ENCODE data around the gene SLC45A1. TPM values are rescaled to one million over a fixed set of nuclear protein-coding genes. Genes with fewer than 3 reads are reported as not detected.

Gene SLC45A1
- total RNA-seq, 2 experiments from 2014 or later, result 0.16 to 0.56 TPM

DNA sequence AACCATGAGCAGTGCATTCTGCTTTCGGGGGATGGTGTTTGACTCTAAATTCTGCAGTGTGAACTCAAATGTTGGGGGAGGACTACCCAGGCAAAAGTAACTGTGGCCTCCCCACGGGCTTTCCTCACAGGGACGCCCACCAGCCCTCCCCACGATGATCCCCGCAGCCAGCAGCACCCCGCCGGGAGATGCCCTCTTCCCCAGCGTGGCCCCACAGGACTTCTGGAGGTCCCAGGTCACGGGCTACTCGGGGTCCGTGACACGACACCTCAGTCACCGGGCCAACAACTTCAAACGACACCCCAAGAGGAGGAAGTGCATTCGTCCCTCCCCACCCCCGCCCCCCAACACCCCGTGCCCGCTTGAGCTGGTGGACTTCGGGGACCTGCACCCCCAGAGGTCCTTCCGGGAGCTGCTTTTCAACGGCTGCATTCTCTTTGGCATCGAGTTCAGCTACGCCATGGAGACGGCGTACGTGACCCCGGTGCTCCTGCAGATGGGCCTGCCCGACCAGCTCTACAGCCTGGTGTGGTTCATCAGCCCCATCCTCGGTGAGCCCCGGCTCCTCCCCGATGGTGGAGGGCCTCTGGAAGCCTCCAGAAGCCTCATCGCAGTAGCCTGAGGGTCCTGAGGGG lies 6.4 kb downstream of the SLC45A1 start:
- ATAC-seq (no peak), DNase-seq (no peak)
- intact Hi-C loops (cut with micrococcal nuclease), result no loop called here
- Mint-ChIP-seq H3K9me3 (no peaks in the 10 kb centered on the region), H3K4me3 (no peak overlapping the region), H3K36me3 (ENCODE audit: low read depth) (no peaks in the 10 kb centered on the region), H3K4me1 (ENCODE audit: low read depth) (no peaks in the 10 kb centered on the region), H3K27me3 (peaks cover 2% of the 10 kb centered on the region), H3K27ac (no peak overlapping the region)
- ChIA-PET CTCF (no interaction called here), POLR2A (interaction anchor here (0.6 kb wide), 1 partner anchor 515 kb away, joined by 3 read pairs; no protein-coding TSS in a partner anchor)
- TF ChIP-seq, protein P1, sequence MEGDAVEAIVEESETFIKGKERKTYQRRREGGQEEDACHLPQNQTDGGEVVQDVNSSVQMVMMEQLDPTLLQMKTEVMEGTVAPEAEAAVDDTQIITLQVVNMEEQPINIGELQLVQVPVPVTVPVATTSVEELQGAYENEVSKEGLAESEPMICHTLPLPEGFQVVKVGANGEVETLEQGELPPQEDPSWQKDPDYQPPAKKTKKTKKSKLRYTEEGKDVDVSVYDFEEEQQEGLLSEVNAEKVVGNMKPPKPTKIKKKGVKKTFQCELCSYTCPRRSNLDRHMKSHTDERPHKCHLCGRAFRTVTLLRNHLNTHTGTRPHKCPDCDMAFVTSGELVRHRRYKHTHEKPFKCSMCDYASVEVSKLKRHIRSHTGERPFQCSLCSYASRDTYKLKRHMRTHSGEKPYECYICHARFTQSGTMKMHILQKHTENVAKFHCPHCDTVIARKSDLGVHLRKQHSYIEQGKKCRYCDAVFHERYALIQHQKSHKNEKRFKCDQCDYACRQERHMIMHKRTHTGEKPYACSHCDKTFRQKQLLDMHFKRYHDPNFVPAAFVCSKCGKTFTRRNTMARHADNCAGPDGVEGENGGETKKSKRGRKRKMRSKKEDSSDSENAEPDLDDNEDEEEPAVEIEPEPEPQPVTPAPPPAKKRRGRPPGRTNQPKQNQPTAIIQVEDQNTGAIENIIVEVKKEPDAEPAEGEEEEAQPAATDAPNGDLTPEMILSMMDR (IDR thresholded peaks at IDR 0.05), result no peak

DNA sequence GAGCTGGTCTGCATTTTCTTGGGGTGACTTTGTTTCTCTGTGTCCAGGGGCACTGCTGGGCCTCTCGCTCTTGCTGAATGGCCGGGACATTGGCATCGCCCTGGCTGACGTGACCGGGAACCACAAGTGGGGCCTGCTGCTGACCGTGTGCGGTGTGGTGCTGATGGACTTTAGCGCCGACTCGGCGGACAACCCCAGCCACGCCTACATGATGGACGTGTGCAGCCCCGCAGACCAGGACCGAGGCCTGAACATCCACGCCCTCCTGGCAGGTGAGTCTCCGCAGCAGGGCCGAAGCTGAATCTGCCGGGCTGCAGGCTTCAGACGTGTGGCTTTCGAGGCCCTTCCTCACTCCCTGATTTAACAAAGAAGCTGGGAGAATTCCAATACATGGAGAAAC lies 7.9 kb downstream of the SLC45A1 start:
- H3K9me3 Mint-ChIP-seq, result no peaks in the 10 kb centered on the region
- DNase-seq (no peak), ATAC-seq (no peak)
- intact Hi-C loops (cut with micrococcal nuclease), result no loop called here
- no peaks in the 10 kb centered on the region for H3K4me1 Mint-ChIP-seq (ENCODE audit: low read depth)
- no peak overlapping the region for H3K4me3 Mint-ChIP-seq
- TF ChIP-seq, protein P1 (IDR thresholded peaks at IDR 0.05), result no peak
- ChIA-PET POLR2A (no interaction called here), CTCF (no interaction called here)
- H3K27me3 Mint-ChIP-seq, result no peaks in the 10 kb centered on the region
- no peaks in the 10 kb centered on the region for H3K36me3 Mint-ChIP-seq (ENCODE audit: low read depth)
- H3K27ac Mint-ChIP-seq, result no peak overlapping the region

DNA sequence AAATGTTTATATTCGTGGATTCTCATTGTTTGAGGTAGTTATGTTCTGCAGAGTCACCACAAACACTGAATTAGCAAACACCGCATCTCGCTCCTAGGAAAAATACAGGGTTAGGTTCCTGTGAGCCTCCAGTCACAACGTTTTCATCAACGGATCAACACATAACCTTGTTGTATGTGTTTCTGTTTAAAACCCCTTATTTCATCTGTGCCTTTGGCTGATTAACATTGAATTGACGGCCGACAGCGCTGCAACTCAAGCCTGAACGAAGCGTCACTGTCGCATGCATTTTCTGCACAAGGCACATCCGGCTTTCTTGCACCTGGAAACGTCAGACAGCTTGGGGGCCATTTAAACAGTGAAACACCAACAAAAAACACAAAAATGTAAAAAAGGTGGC lies 8.4 kb downstream of the SLC45A1 start:
- CTCF ChIA-PET, result no interaction called here
- ATAC-seq (no peak), DNase-seq (no peak)
- TF ChIP-seq, protein P1 (IDR thresholded peaks at IDR 0.05), result no peak
- Mint-ChIP-seq H3K27ac (no peak overlapping the region), H3K4me3 (no peak overlapping the region), H3K27me3 (no peaks in the 10 kb centered on the region), H3K9me3 (no peaks in the 10 kb centered on the region), H3K4me1 (ENCODE audit: low read depth) (no peaks in the 10 kb centered on the region), H3K36me3 (ENCODE audit: low read depth) (no peaks in the 10 kb centered on the region)
- POLR2A ChIA-PET, result no interaction called here
- intact Hi-C loops (cut with micrococcal nuclease), result no loop called here

DNA sequence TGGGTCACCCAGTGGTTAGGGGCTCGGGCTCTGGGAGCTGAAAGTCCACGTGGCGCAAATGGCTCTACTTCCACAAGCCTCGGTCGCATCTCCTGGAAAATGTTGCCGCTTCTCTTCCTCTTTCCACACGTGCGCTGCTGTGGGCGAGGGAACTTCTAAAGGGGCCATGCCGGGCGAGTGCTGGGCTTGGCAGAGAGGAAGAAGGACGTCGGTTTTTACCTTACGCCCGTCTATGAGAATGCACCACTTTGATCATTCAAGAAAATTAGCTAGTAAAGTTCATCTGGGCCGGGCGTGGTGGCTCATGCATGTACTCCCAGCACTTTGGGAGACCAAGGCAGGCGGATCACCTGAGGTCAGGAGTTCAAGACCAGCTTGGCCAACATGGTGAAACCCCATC lies 10.4 kb downstream of the SLC45A1 start:
- ChIA-PET POLR2A (no interaction called here), CTCF (interaction anchor here (1.4 to 1.5 kb wide), 2 partner anchors 21 to 313 kb away, joined by 4 to 5 read pairs; no protein-coding TSS in a partner anchor)
- Mint-ChIP-seq H3K4me1 (ENCODE audit: low read depth) (no peaks in the 10 kb centered on the region), H3K27ac (no peak overlapping the region), H3K27me3 (no peaks in the 10 kb centered on the region), H3K9me3 (no peaks in the 10 kb centered on the region), H3K4me3 (no peak overlapping the region), H3K36me3 (ENCODE audit: low read depth) (no peaks in the 10 kb centered on the region)
- TF ChIP-seq, protein P1 (IDR thresholded peaks at IDR 0.05), result no peak
- intact Hi-C loops (cut with micrococcal nuclease), result no loop called here
- DNase-seq (no peak), ATAC-seq (no peak)

DNA sequence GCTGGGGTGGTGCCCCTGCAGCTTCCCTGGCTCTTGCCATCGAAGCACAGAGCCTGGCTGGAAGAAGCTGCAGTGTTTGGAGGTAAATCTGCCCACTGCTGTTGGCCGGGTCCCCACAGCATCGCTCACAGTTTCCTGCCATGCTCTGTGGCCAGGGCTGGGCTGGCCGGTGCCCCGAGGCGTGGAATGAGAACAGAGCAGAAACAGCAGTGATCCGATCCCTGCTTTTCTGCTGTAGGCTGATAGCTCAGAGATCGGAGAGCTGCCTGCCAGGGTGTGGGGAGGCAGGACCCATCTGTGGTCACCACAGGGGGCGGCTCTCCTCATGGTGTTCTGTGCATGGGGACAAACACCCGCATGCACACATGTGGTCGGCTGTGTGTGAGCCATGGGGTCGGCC lies 11.5 kb downstream of the SLC45A1 start:
- TF ChIP-seq, protein P1 (IDR thresholded peaks at IDR 0.05), result no peak
- ATAC-seq (no peak), DNase-seq (no peak)
- intact Hi-C loops (cut with micrococcal nuclease), result no loop called here
- no peaks in the 10 kb centered on the region for H3K27me3 Mint-ChIP-seq
- CTCF ChIA-PET, result interaction anchor here (0.6 to 2.3 kb wide), 3 partner anchors 23 to 314 kb away, joined by 3 to 8 read pairs (median 5); no protein-coding TSS in a partner anchor
- no peaks in the 10 kb centered on the region for H3K4me1 Mint-ChIP-seq (ENCODE audit: low read depth)
- POLR2A ChIA-PET, result no interaction called here
- H3K4me3 Mint-ChIP-seq, result no peak overlapping the region
- H3K36me3 Mint-ChIP-seq (ENCODE audit: low read depth), result no peaks in the 10 kb centered on the region
- H3K9me3 Mint-ChIP-seq, result no peaks in the 10 kb centered on the region
- no peak overlapping the region for H3K27ac Mint-ChIP-seq

Measured in activated CD8-positive, alpha-beta T cell treated with anti-CD3 and anti-CD28 coated beads for 36 hours (primary cell).